HL-60 (cell line): ENCODE measurements around the gene PTPN3.

Experiments
- DNase-seq, 2 experiments: peaks; one replicate each; pipeline ENCODE4 v3.0.0-alpha.2; 2010 to 2020; ENCODE audit warnings: low read depth in 1 of 2, low spot score in 1 of 2
- H3K27ac ChIP-seq: fragments of 250-450 bp; sonication (Bioruptor Pico); replicated peaks from 2 replicates; pipeline ENCODE4 v1.5.1; 2020; ENCODE audit warnings: mild to moderate bottlenecking, moderate library complexity
- H3K27me3 ChIP-seq: fragments of 250-450 bp; sonication (Bioruptor Pico); 2 replicates; pipeline ENCODE4 v1.5.1; 2021; ENCODE audit warnings: mild to moderate bottlenecking, moderate library complexity; ENCODE audit not compliant: insufficient read depth, poor library complexity, severe bottlenecking
- H3K4me3 ChIP-seq: replicated peaks from 2 replicates; pipeline ENCODE4 v1.5.1; 2011; ENCODE audit warnings: mild to moderate bottlenecking, control low read depth, low read length; ENCODE audit not compliant: insufficient read depth
- GABPA ChIP-seq: IDR thresholded peaks from 2 replicates; pipeline ENCODE4 v1.6.1; 2012; ENCODE audit warnings: low read depth
- POLR2AphosphoS5 ChIP-seq: IDR thresholded peaks from 2 replicates; pipeline ENCODE4 v1.6.1; 2012; ENCODE audit warnings: low read depth
- SPI1 ChIP-seq: IDR thresholded peaks from 2 replicates; pipeline ENCODE4 v1.6.1; 2012; ENCODE audit warnings: low read depth, mild to moderate bottlenecking, borderline replicate concordance
- TF ChIP-seq, protein P1 (sequence below): IDR thresholded peaks from 2 replicates; pipeline ENCODE4 v1.6.1; 2012; ENCODE audit warnings: low read depth; ENCODE audit not compliant: insufficient replicate concordance
- TF ChIP-seq, protein P2 (sequence below): IDR thresholded peaks from one replicate; pipeline ENCODE4 v1.5.1; 2011; ENCODE audit warnings: low read length, control low read depth, inconsistent platforms; ENCODE audit not compliant: insufficient read depth

The PTPN3 gene

GRCh38 chr9:109463924-109464625 lies 34.0 kb downstream of the PTPN3 start:
- Histone ChIP-seq H3K4me3 (no peak overlapping the region), H3K27me3 (peaks cover 7% of the 10 kb centered on the region), H3K27ac (no peak overlapping the region)
- no peak for DNase-seq
- no peak for TF ChIP-seq GABPA
- TF ChIP-seq POLR2AphosphoS5: no peak
- TF ChIP-seq SPI1: no peak
- TF ChIP-seq, protein P1, sequence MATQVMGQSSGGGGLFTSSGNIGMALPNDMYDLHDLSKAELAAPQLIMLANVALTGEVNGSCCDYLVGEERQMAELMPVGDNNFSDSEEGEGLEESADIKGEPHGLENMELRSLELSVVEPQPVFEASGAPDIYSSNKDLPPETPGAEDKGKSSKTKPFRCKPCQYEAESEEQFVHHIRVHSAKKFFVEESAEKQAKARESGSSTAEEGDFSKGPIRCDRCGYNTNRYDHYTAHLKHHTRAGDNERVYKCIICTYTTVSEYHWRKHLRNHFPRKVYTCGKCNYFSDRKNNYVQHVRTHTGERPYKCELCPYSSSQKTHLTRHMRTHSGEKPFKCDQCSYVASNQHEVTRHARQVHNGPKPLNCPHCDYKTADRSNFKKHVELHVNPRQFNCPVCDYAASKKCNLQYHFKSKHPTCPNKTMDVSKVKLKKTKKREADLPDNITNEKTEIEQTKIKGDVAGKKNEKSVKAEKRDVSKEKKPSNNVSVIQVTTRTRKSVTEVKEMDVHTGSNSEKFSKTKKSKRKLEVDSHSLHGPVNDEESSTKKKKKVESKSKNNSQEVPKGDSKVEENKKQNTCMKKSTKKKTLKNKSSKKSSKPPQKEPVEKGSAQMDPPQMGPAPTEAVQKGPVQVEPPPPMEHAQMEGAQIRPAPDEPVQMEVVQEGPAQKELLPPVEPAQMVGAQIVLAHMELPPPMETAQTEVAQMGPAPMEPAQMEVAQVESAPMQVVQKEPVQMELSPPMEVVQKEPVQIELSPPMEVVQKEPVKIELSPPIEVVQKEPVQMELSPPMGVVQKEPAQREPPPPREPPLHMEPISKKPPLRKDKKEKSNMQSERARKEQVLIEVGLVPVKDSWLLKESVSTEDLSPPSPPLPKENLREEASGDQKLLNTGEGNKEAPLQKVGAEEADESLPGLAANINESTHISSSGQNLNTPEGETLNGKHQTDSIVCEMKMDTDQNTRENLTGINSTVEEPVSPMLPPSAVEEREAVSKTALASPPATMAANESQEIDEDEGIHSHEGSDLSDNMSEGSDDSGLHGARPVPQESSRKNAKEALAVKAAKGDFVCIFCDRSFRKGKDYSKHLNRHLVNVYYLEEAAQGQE: no peak
- TF ChIP-seq, protein P2, sequence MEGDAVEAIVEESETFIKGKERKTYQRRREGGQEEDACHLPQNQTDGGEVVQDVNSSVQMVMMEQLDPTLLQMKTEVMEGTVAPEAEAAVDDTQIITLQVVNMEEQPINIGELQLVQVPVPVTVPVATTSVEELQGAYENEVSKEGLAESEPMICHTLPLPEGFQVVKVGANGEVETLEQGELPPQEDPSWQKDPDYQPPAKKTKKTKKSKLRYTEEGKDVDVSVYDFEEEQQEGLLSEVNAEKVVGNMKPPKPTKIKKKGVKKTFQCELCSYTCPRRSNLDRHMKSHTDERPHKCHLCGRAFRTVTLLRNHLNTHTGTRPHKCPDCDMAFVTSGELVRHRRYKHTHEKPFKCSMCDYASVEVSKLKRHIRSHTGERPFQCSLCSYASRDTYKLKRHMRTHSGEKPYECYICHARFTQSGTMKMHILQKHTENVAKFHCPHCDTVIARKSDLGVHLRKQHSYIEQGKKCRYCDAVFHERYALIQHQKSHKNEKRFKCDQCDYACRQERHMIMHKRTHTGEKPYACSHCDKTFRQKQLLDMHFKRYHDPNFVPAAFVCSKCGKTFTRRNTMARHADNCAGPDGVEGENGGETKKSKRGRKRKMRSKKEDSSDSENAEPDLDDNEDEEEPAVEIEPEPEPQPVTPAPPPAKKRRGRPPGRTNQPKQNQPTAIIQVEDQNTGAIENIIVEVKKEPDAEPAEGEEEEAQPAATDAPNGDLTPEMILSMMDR: no peak

DNA sequence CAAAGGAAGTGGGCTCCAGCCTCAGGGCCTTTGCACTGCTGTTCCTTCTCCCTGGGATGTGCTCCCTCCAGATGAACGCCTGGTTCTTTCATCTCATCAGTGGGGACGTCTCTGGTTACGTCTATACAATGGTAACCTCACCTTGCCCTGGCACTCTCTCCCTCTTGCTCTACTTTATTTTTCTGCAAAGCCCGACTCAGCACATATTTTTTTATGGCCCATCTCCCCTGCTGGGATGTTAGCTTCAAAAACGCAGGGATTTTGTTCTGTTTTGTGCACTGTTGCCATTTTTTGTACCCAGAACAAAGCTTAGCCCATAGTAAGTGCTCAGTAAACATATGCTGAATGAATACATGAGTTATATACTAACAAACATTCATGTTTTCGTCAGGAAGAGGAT lies 37.5 kb downstream of the PTPN3 start:
- Histone ChIP-seq H3K27ac (no peak overlapping the region), H3K4me3 (no peak overlapping the region), H3K27me3 (peaks cover 8% of the 10 kb centered on the region)
- no peak for DNase-seq
- TF ChIP-seq POLR2AphosphoS5 (no peak), SPI1 (no peak)
- TF ChIP-seq, protein P2: no peak
- TF ChIP-seq, protein P1: no peak

DNA sequence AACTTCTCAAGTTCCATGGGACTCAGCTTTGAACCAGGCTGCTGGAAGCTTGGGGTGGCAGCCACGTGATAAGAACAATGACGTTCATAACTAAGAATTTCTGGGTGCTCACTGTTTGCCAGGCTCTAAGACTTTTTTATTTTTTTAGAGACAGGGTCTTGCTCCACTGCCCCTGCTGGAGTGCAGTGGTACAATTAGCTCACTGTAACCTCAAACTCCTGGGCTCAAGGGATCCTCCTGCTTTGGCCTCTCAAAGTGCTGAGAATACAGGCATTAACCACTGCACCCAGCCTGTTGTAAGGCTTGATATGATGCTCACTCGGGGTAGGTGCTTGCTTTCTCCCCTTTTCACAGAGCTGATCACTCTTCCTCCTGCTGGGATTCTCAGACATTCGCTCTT lies 38.7 kb downstream of the PTPN3 start:
- H3K27ac ChIP-seq: no peak overlapping the region
- DNase-seq: no peak

More for the DNA sequence above, 38.7 kb downstream of the PTPN3 start:
- Histone ChIP-seq H3K27me3 (peaks cover 15% of the 10 kb centered on the region), H3K4me3 (no peak overlapping the region)
- TF ChIP-seq, protein P2: no peak
- TF ChIP-seq GABPA (no peak), POLR2AphosphoS5 (no peak), SPI1 (no peak)
